Stimulated activated CD4-positive, alpha-beta T cell treated with anti-CD3 and anti-CD28 coated beads, Interleukin-4, amount 100 ng/mL, for 4 hours (primary cell): Measurements from ENCODE around the gene CNST.
"Not testable (repeated sequence)": the region's sequence is repeated elsewhere in the genome, so short reads cannot be mapped to it uniquely, and the experiment has no call there.

Experiments used
- DNase-seq, 2 experiments: peaks; one replicate each; pipeline ENCODE4 v3.0.0-alpha.2; 2020

CNST gene

GRCh38 chr1:246587606-246588005 lies 21.4 kb downstream of the CNST start:
- DNase-seq = no peak

GRCh38 chr1:246588159-246588721 lies 22.0 kb downstream of the CNST start:
- DNase-seq = no peak

- DNase-seq = not testable (repeated sequence)
These were observed 23.7 kb downstream of the CNST start for GRCh38 chr1:246589919-246590318.

GRCh38 chr1:246591047-246591446 lies 24.8 kb downstream of the CNST start:
- no peak for DNase-seq

GRCh38 chr1:246591504-246591903 lies 25.2 kb downstream of the CNST start:
- no peak for DNase-seq

GRCh38 chr1:246591958-246592357 lies 25.7 kb downstream of the CNST start:
- no peak for DNase-seq

- DNase-seq = no peak
These were observed 26.4 kb downstream of the CNST start for GRCh38 chr1:246592695-246593094.

GRCh38 chr1:246595146-246595545 lies 28.9 kb downstream of the CNST start:
- DNase-seq = no peak

GRCh38 chr1:246597340-246597739 lies 31.1 kb downstream of the CNST start:
- no peak for DNase-seq

GRCh38 chr1:246597971-246598370 lies 31.7 kb downstream of the CNST start:
- DNase-seq = no peak

- no peak for DNase-seq
These were observed 33.1 kb downstream of the CNST start for GRCh38 chr1:246599315-246599714.

GRCh38 chr1:246600579-246600978 lies 34.3 kb downstream of the CNST start:
- DNase-seq = no peak

GRCh38 chr1:246602194-246602593 lies 35.9 kb downstream of the CNST start:
- no peak for DNase-seq

GRCh38 chr1:246605231-246605630 lies 39.0 kb downstream of the CNST start:
- not testable (repeated sequence) for DNase-seq

- no peak for DNase-seq
These were observed 41.2 kb downstream of the CNST start for GRCh38 chr1:246607462-246607861.

GRCh38 chr1:246608616-246609376 lies 42.5 kb downstream of the CNST start:
- peak; percentile 15 to 44 for DNase-seq

- no peak for DNase-seq
These were observed 43.4 kb downstream of the CNST start for GRCh38 chr1:246609632-246610031.

- no peak for DNase-seq
These were observed 47.0 kb downstream of the CNST start for GRCh38 chr1:246613096-246613758.

GRCh38 chr1:246617156-246617555 lies 50.9 kb downstream of the CNST start:
- no peak for DNase-seq

GRCh38 chr1:246617768-246618167 lies 51.5 kb downstream of the CNST start:
- no peak for DNase-seq

GRCh38 chr1:246618240-246618808 lies 52.1 kb downstream of the CNST start:
- DNase-seq = no peak

- DNase-seq = no peak
These were observed 55.9 kb downstream of the CNST start for GRCh38 chr1:246622035-246622652.

GRCh38 chr1:246624091-246624490 lies 57.8 kb downstream of the CNST start:
- DNase-seq = no peak
